Keratinocyte (primary cell): ENCODE results near the gene MARCHF7. TPM values are rescaled to one million over a fixed set of nuclear protein-coding genes. Genes with fewer than 3 reads are reported as not detected.

Experiments
- DNase-seq: peaks from one replicate; pipeline ENCODE4 v3.0.0-alpha.2; 2011; ENCODE audit warnings: low read depth, missing footprints, low spot score
- FAIRE-seq: peaks from 2 replicates; lab custom pipeline; 2011; peaks lifted over from hg19 to GRCh38; lab: Jason Lieb, UNC
- H2AFZ ChIP-seq: 2 replicates; pipeline ENCODE4 v1.6.0; 2012; ENCODE audit warnings: low read length, control low read depth, inconsistent platforms; ENCODE audit not compliant: control insufficient read depth
- H3K27ac ChIP-seq: 2 replicates; pipeline ENCODE4 v1.5.1; 2011; ENCODE audit warnings: low read length; ENCODE audit not compliant: control insufficient read depth, insufficient read depth
- H3K27me3 ChIP-seq: 3 replicates; pipeline ENCODE4 v1.6.0; 2011; ENCODE audit warnings: low read length; ENCODE audit not compliant: control insufficient read depth, insufficient read depth; ENCODE audit errors: extremely low read depth
- H3K36me3 ChIP-seq, 2 experiments: 2 replicates in 1 of 2; 3 replicates in 1 of 2; pipeline ENCODE4 v1.5.1; 2011; ENCODE audit warnings: low read length in 2 of 2, mild to moderate bottlenecking in 1 of 2; ENCODE audit not compliant: control insufficient read depth in 2 of 2, insufficient read depth in 2 of 2; ENCODE audit errors: extremely low read depth in 1 of 2
- H3K4me1 ChIP-seq: 3 replicates; pipeline ENCODE4 v1.5.1; 2011; ENCODE audit warnings: low read length; ENCODE audit not compliant: control insufficient read depth, insufficient read depth; ENCODE audit errors: extremely low read depth
- H3K4me2 ChIP-seq: 3 replicates; pipeline ENCODE4 v1.6.0; 2011; ENCODE audit warnings: low read depth, low read length; ENCODE audit not compliant: control insufficient read depth, insufficient read depth; ENCODE audit errors: extremely low read depth
- H3K4me3 ChIP-seq, 3 experiments: fragments of 200-600 bp in 1 of 3; sonication (generic) in 1 of 3; 2 replicates in 2 of 3; 3 replicates in 1 of 3; pipeline ENCODE4 v1.5.1; 2011 to 2016; ENCODE audit warnings: low read length in 3 of 3, mild to moderate bottlenecking in 3 of 3, control low read depth in 2 of 3, inconsistent platforms in 1 of 3, low read depth in 1 of 3, mixed read lengths in 1 of 3, mixed run types in 1 of 3, moderate library complexity in 1 of 3; ENCODE audit not compliant: control insufficient read depth in 2 of 3, insufficient read depth in 2 of 3; ENCODE audit errors: extremely low read depth in 1 of 3
- H3K79me2 ChIP-seq: 2 replicates; pipeline ENCODE4 v1.6.0; 2012; ENCODE audit warnings: low read length; ENCODE audit not compliant: control insufficient read depth, insufficient read depth
- H3K9ac ChIP-seq: 3 replicates; pipeline ENCODE4 v1.6.0; 2011; ENCODE audit warnings: low read length; ENCODE audit not compliant: control insufficient read depth, insufficient read depth; ENCODE audit errors: extremely low read depth
- H3K9me1 ChIP-seq: 3 replicates; pipeline ENCODE4 v1.6.0; 2011; ENCODE audit warnings: low read length; ENCODE audit not compliant: control insufficient read depth, insufficient read depth; ENCODE audit errors: extremely low read depth
- H3K9me3 ChIP-seq: 2 replicates; pipeline ENCODE4 v1.5.1; 2012; ENCODE audit warnings: low read depth, low read length; ENCODE audit not compliant: control insufficient read depth
- H4K20me1 ChIP-seq: 3 replicates; pipeline ENCODE4 v1.6.0; 2011; ENCODE audit warnings: low read length; ENCODE audit not compliant: control insufficient read depth, insufficient read depth; ENCODE audit errors: extremely low read depth
- EZH2 ChIP-seq: IDR thresholded peaks from one replicate; pipeline ENCODE4 v1.6.1; 2012; ENCODE audit warnings: inconsistent platforms, mild to moderate bottlenecking, low read length, moderate library complexity
- dilution Hi-C: fragments of 300-500 bp; cut with MboI; formaldehyde crosslinking; loops from one replicate; pipeline ENCODE4 v1.7.0; 2020; ENCODE audit warnings: low sequenced_read_pairs; ENCODE audit not compliant: extremely low pct_ligation_motif_present
- polyA plus RNA-seq, 5 experiments: library from polyadenylated mRNA; depleted of rRNA in 3 of 5; stranded (reverse) in 3 of 5; stranded (forward) in 1 of 5; unstranded in 1 of 5; fragments of >200 nt; gene quantifications; 1 replicate in 1 of 5; 2 replicates in 3 of 5; 3 replicates in 1 of 5; pipeline versions ENCODE4 v1.2.1 to v1.2.3, GENCODE V29; 2011 to 2012; ENCODE audit warnings: missing spikeins in 2 of 5, low read depth in 1 of 5, low replicate concordance in 1 of 5
- TF ChIP-seq, protein P1 (sequence below), 3 experiments: IDR thresholded peaks in 1 of 3; conservative IDR thresholded peaks in 1 of 3; optimal IDR thresholded peaks in 1 of 3; 2 replicates in 2 of 3; 3 replicates in 1 of 3; pipeline versions ENCODE3 to v1.5.1; 2011; ENCODE audit warnings: low read length in 3 of 3, mild to moderate bottlenecking in 3 of 3, moderate library complexity in 2 of 3, control low read depth in 1 of 3, inconsistent platforms in 1 of 3; ENCODE audit not compliant: insufficient read depth in 2 of 3; ENCODE audit errors: extremely low read depth in 1 of 3

Gene MARCHF7
- polyA plus RNA-seq, 1 donor (not counting 4 experiments of a cell fraction or from before 2014, with no cell fraction given), result 89.4 TPM

DNA sequence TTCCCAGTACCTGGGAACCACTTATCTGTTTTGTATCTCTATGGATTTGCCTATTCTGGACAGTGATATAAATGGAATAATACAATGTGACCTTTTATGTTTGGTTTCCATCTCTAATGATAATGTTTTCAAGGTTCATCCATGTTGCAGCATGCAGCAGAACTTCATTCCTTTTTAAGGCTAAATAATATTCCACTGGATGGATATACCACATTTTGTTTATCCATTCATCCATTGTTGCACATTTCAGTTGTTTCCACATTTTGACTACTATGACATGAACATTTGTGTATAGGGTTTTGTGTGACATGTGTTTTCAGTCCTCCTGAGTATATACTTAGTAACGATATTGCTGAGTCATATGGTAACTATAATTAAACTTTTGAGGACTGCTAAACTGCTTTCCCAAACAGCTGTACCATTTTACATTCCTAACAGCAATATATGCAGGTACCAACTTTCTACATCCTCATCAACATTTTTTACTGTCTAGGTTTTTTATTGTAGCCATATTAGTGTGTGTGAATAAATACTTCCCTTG is 17.7 kb upstream of the MARCHF7 start:
- Histone ChIP-seq H3K9me1 (no peaks in the 10 kb centered on the region), H3K4me3 (no peak overlapping the region), H3K79me2 (no peaks in the 10 kb centered on the region), H4K20me1 (no peaks in the 10 kb centered on the region), H3K4me2 (no peak overlapping the region), H3K27me3 (no peaks in the 10 kb centered on the region), H3K9me3 (no peaks in the 10 kb centered on the region), H3K27ac (no peak overlapping the region), H3K9ac (no peak overlapping the region), H2AFZ (no peak overlapping the region), H3K4me1 (no peaks in the 10 kb centered on the region), H3K36me3 (no peaks in the 10 kb centered on the region)
- FAIRE-seq (peak; percentile 29), DNase-seq (no peak)
- TF ChIP-seq, protein P1, sequence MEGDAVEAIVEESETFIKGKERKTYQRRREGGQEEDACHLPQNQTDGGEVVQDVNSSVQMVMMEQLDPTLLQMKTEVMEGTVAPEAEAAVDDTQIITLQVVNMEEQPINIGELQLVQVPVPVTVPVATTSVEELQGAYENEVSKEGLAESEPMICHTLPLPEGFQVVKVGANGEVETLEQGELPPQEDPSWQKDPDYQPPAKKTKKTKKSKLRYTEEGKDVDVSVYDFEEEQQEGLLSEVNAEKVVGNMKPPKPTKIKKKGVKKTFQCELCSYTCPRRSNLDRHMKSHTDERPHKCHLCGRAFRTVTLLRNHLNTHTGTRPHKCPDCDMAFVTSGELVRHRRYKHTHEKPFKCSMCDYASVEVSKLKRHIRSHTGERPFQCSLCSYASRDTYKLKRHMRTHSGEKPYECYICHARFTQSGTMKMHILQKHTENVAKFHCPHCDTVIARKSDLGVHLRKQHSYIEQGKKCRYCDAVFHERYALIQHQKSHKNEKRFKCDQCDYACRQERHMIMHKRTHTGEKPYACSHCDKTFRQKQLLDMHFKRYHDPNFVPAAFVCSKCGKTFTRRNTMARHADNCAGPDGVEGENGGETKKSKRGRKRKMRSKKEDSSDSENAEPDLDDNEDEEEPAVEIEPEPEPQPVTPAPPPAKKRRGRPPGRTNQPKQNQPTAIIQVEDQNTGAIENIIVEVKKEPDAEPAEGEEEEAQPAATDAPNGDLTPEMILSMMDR (optimal IDR thresholded peaks at IDR 0.05 in 1 of 3, IDR thresholded peaks at IDR 0.05 in 1 of 3, conservative IDR thresholded peaks at IDR 0.05 in 1 of 3; ENCODE audit: extremely low read depth in 1 of 3, insufficient read depth in 2 of 3, low read length in 3 of 3), result no peak
- no peak for TF ChIP-seq EZH2
- dilution Hi-C loops, result no loop called here

GRCh38 chr2:159695795-159696448 is 16.4 kb upstream of the MARCHF7 start:
- DNase-seq, result no peak
- H3K9me3 ChIP-seq, result no peaks in the 10 kb centered on the region
- dilution Hi-C loops, result no loop called here
- H3K4me1 ChIP-seq, result no peaks in the 10 kb centered on the region
- no peak overlapping the region for H3K27ac ChIP-seq
- H3K79me2 ChIP-seq, result no peaks in the 10 kb centered on the region
- no peak for FAIRE-seq
- no peaks in the 10 kb centered on the region for H4K20me1 ChIP-seq
- H2AFZ ChIP-seq, result no peak overlapping the region
- H3K27me3 ChIP-seq, result no peaks in the 10 kb centered on the region
- no peak overlapping the region for H3K4me2 ChIP-seq
- H3K36me3 ChIP-seq, result no peaks in the 10 kb centered on the region
- H3K9me1 ChIP-seq, result no peaks in the 10 kb centered on the region
- no peak overlapping the region for H3K9ac ChIP-seq
- TF ChIP-seq, protein P1 (optimal IDR thresholded peaks at IDR 0.05 in 1 of 3, IDR thresholded peaks at IDR 0.05 in 1 of 3, conservative IDR thresholded peaks at IDR 0.05 in 1 of 3; ENCODE audit: extremely low read depth in 1 of 3, insufficient read depth in 2 of 3, low read length in 3 of 3), result no peak
- TF ChIP-seq EZH2, result no peak
- H3K4me3 ChIP-seq, result no peak overlapping the region
